SK-N-MC (cell line): Measurements from ENCODE around the gene SP3.

ENCODE experiments used
- EZH2 ChIP-seq: fragments of 200-600 bp; sonication (generic); IDR thresholded peaks from one replicate; pipeline ENCODE4 v1.6.1; 2017; ENCODE audit warnings: antibody characterized with exemption
- POLR2AphosphoS5 ChIP-seq: IDR thresholded peaks from 2 replicates; pipeline ENCODE4 v1.6.1; 2012; ENCODE audit warnings: mild to moderate bottlenecking, low read depth, low read length, borderline replicate concordance

DNA sequence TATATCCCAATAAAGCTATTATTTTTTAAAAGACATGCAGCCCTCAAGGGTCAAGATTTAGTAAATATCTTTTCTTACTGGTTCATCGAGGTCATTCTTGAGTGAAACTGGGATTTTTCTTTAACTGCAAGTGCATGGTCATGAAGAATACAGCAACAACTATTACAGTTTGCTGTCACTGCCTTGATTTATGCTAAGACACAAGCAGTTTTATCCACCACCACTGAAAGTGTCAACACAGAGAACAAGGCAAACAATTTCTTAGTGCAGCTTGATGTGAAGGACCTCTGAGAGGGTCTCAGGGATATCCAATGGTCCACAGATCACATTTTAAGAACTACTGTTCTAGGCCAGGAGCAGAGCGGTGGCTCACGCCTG lies 12.1 kb downstream of the SP3 start:
- TF ChIP-seq POLR2AphosphoS5 (no peak), EZH2 (no peak)
